Measurements from ENCODE around the gene RNF212.
"Not testable (repeated sequence)": the region's sequence is repeated elsewhere in the genome, so short reads cannot be mapped to it uniquely, and the experiment has no call there.

Gene RNF212

DNA sequence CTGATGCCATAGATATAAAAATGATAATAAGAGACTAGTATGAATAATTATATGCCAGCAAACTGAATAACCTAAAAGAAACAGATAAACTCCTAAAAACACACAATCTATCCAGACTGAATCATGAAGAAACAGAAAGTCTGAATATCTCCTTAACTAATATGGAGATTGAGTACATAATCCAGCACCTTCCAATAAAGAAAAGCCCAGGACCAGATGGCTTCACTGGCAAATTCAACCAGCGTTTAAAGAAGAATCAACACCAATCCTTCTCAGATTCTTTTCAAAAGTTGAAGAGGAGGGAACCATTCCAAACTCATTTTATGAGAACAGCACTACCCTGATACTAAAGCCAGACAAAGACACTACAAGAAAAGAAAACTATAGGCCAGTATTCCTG, 26.5 kb upstream of the RNF212 start:
- H3K9me3 ChIP-seq (ENCODE audit: control insufficient read depth, low read length) = no peaks in the 10 kb centered on the region
- H3K4me1 ChIP-seq (ENCODE audit: control insufficient read depth, insufficient read depth, low read length) = no peaks in the 10 kb centered on the region
- no peak overlapping the region for H3K4me3 ChIP-seq (ENCODE audit: insufficient read depth, low read depth, low read length)
- peaks cover 6% of the 10 kb centered on the region for H3K27me3 ChIP-seq (ENCODE audit: control insufficient read depth, insufficient read depth, low read length, poor library complexity, severe bottlenecking)
- 74 to 77% methylated on average over 1 of the region's 1 CpG for WGBS, 2 experiments
- no peak overlapping the region for H3K27ac ChIP-seq (ENCODE audit: insufficient read depth, low read depth, low read length, poor library complexity, severe bottlenecking)
- H3K36me3 ChIP-seq (ENCODE audit: control insufficient read depth, insufficient read depth, low read length) = no peaks in the 10 kb centered on the region

DNA sequence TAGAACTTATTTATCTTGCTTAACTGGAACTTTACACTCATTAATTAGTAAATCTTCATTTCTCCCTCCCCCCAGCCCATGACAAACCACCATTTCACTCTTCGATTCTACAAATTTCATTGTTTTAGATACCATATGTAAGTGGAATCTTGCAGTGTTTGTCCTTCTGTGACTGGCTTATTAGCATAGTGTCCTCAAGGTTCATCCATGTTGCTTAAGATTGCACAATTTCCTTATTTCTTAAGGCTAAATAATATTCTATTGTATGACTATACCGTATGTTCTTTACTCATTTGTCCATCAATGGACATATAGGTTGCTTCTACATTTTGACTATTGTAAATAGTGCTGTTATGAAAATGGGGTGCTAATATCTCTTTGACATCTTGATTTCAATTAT, 24.5 kb upstream of the RNF212 start:
- H3K27me3 ChIP-seq (ENCODE audit: control insufficient read depth, insufficient read depth, low read length, poor library complexity, severe bottlenecking) = peaks cover 10% of the 10 kb centered on the region
- no peaks in the 10 kb centered on the region for H3K36me3 ChIP-seq (ENCODE audit: control insufficient read depth, insufficient read depth, low read length)
- WGBS, 2 experiments = 79 to 100% methylated on average over 1 to 2 of the region's 2 CpGs
- H3K27ac ChIP-seq (ENCODE audit: insufficient read depth, low read depth, low read length, poor library complexity, severe bottlenecking) = no peak overlapping the region
- H3K4me3 ChIP-seq (ENCODE audit: insufficient read depth, low read depth, low read length) = no peak overlapping the region
- H3K4me1 ChIP-seq (ENCODE audit: control insufficient read depth, insufficient read depth, low read length) = no peaks in the 10 kb centered on the region
- H3K9me3 ChIP-seq (ENCODE audit: control insufficient read depth, low read length) = no peaks in the 10 kb centered on the region

DNA sequence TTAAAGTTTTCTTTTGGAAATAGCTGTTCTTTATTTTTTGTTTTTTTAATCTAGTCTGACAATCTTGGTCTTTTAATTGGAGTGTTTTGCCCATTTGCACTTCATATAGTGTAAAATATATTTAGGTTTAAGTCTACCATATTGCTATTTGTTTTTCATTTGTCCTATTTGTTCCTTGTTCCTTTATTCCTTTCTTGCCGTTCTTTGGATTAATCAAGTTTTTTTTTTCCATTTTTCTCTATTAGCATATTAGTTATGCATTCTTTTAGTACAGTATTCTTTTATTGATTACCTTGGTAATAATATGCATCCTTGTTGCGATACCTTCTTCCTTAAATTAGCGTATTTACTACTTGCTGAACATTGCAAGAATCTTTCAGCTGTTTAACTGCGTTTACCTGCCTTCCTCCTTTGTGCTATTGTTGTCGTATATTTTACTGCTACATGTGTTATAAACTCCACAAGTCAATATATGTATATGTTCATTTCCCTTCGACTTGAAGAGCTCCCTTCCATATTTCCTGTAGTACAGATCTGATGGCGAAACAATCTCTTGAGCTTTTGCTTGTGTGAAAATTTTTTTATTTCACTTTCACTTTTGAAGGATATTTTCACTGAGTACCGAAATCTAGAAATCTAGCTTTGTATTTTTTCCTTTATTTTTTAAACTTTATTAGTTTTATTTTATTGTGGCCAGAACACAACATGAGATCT, 23.9 kb upstream of the RNF212 start:
- Histone ChIP-seq H3K4me1 (ENCODE audit: control insufficient read depth, insufficient read depth, low read length) (no peaks in the 10 kb centered on the region), H3K36me3 (ENCODE audit: control insufficient read depth, insufficient read depth, low read length) (no peaks in the 10 kb centered on the region), H3K27me3 (ENCODE audit: control insufficient read depth, insufficient read depth, low read length, poor library complexity, severe bottlenecking) (peaks cover 10% of the 10 kb centered on the region), H3K27ac (ENCODE audit: insufficient read depth, low read depth, low read length, poor library complexity, severe bottlenecking) (no peak overlapping the region), H3K9me3 (ENCODE audit: control insufficient read depth, low read length) (no peaks in the 10 kb centered on the region), H3K4me3 (ENCODE audit: insufficient read depth, low read depth, low read length) (no peak overlapping the region)
- WGBS, 2 experiments = 87 to 88% methylated on average over 2 to 6 of the region's 8 CpGs

- H3K27ac ChIP-seq (ENCODE audit: insufficient read depth, low read depth, low read length, poor library complexity, severe bottlenecking) = no peak overlapping the region
- no peaks in the 10 kb centered on the region for H3K36me3 ChIP-seq (ENCODE audit: control insufficient read depth, insufficient read depth, low read length)
- peaks cover 14% of the 10 kb centered on the region for H3K27me3 ChIP-seq (ENCODE audit: control insufficient read depth, insufficient read depth, low read length, poor library complexity, severe bottlenecking)
- no peak overlapping the region for H3K4me3 ChIP-seq (ENCODE audit: insufficient read depth, low read depth, low read length)
- H3K9me3 ChIP-seq (ENCODE audit: control insufficient read depth, low read length) = no peaks in the 10 kb centered on the region
- no peaks in the 10 kb centered on the region for H3K4me1 ChIP-seq (ENCODE audit: control insufficient read depth, insufficient read depth, low read length)
- WGBS, 2 experiments = 87 to 88% methylated on average over 4 of the region's 4 CpGs
Measured at GRCh38 chr4:1136048-1136447, 22.7 kb upstream of the RNF212 start.

GRCh38 chr4:1133033-1133432, 19.7 kb upstream of the RNF212 start:
- Histone ChIP-seq H3K4me1 (ENCODE audit: control insufficient read depth, insufficient read depth, low read length) (no peaks in the 10 kb centered on the region), H3K27me3 (ENCODE audit: control insufficient read depth, insufficient read depth, low read length, poor library complexity, severe bottlenecking) (peaks cover 14% of the 10 kb centered on the region), H3K27ac (ENCODE audit: insufficient read depth, low read depth, low read length, poor library complexity, severe bottlenecking) (no peak overlapping the region), H3K4me3 (ENCODE audit: insufficient read depth, low read depth, low read length) (no peak overlapping the region), H3K36me3 (ENCODE audit: control insufficient read depth, insufficient read depth, low read length) (no peaks in the 10 kb centered on the region), H3K9me3 (ENCODE audit: control insufficient read depth, low read length) (no peaks in the 10 kb centered on the region)
- 79 to 84% methylated on average over 8 of the region's 8 CpGs for WGBS, 2 experiments

DNA sequence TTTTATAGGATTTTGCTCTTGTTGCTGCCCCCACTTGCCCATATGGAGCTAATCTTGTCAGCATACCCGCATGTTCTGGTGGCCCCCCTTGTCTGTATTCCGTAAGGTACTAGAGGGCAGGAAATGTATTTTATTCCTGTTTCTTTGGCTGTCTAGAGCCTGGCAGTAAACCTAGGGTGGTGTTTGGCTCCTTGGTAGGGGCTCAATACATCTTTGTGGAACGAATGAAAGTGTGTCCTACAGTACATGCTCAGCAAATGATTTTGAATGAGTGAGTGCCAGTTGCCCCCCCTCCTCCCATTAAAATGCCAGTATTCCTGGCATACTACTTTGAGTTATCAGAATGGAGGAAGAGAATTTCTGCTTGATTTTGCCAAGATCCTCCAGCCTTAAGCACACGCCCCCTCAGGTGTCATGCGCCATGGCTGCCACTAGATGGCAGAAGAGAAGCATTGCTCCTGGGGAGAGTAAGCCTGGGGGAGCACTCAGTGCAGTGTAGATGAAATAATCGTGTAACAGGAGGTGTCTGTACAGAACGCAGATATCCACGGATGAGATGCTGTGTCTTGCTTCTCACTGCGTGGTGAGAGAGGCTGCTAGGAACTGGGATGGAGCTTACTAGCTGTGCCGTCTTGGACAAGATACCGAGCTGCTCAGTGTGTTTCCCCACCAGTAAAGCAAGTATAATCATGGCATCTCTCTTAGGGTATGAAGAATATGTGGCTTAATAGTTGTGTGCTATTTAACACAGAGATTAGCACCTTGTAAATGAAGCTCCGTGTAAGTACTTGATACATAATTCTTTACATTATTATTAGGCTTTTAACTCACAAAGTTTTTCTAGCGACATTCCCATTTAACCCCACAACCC, 17.2 kb upstream of the RNF212 start:
- Histone ChIP-seq H3K27ac (ENCODE audit: insufficient read depth, low read depth, low read length, poor library complexity, severe bottlenecking) (no peak overlapping the region), H3K9me3 (ENCODE audit: control insufficient read depth, low read length) (no peaks in the 10 kb centered on the region), H3K27me3 (ENCODE audit: control insufficient read depth, insufficient read depth, low read length, poor library complexity, severe bottlenecking) (peaks cover 8% of the 10 kb centered on the region), H3K4me1 (ENCODE audit: control insufficient read depth, insufficient read depth, low read length) (no peaks in the 10 kb centered on the region), H3K36me3 (ENCODE audit: control insufficient read depth, insufficient read depth, low read length) (no peaks in the 10 kb centered on the region), H3K4me3 (ENCODE audit: insufficient read depth, low read depth, low read length) (no peak overlapping the region)
- 39 to 40% methylated on average over 12 to 13 of the region's 13 CpGs for WGBS, 2 experiments

- Histone ChIP-seq H3K27me3 (ENCODE audit: control insufficient read depth, insufficient read depth, low read length, poor library complexity, severe bottlenecking) (no peaks in the 10 kb centered on the region), H3K9me3 (ENCODE audit: control insufficient read depth, low read length) (no peaks in the 10 kb centered on the region), H3K36me3 (ENCODE audit: control insufficient read depth, insufficient read depth, low read length) (no peaks in the 10 kb centered on the region), H3K27ac (ENCODE audit: insufficient read depth, low read depth, low read length, poor library complexity, severe bottlenecking) (no peak overlapping the region), H3K4me1 (ENCODE audit: control insufficient read depth, insufficient read depth, low read length) (no peaks in the 10 kb centered on the region), H3K4me3 (ENCODE audit: insufficient read depth, low read depth, low read length) (no peak overlapping the region)
- WGBS, 2 experiments = 83 to 94% methylated on average over 1 of the region's 1 CpG
Measured at GRCh38 chr4:1126506-1126905, 13.1 kb upstream of the RNF212 start.

DNA sequence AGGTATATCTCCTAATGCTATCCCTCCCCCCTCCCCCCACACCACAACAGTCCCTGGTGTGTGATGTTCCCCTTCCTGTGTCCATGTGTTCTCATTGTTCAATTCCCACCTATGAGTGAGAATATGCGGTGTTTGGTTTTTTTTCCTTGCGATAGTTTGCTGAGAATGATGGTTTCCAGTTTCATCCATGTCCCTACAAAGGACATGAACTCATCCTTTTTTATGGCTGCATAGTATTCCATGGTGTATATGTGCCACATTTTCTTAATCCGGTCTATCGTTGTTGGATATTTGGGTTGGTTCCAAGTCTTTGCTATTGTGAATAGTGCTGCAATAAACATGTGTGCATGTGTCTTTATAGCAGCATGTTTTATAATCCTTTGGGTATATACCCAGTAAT, 12.1 kb upstream of the RNF212 start:
- H3K9me3 ChIP-seq (ENCODE audit: control insufficient read depth, low read length); H3K4me1 ChIP-seq (ENCODE audit: control insufficient read depth, insufficient read depth, low read length); H3K4me3 ChIP-seq (ENCODE audit: insufficient read depth, low read depth, low read length); H3K27me3 ChIP-seq (ENCODE audit: control insufficient read depth, insufficient read depth, low read length, poor library complexity, severe bottlenecking); H3K27ac ChIP-seq (ENCODE audit: insufficient read depth, low read depth, low read length, poor library complexity, severe bottlenecking); H3K36me3 ChIP-seq (ENCODE audit: control insufficient read depth, insufficient read depth, low read length): not testable (repeated sequence)
- 100% methylated on average over 1 to 2 of the region's 4 CpGs for WGBS, 2 experiments

DNA sequence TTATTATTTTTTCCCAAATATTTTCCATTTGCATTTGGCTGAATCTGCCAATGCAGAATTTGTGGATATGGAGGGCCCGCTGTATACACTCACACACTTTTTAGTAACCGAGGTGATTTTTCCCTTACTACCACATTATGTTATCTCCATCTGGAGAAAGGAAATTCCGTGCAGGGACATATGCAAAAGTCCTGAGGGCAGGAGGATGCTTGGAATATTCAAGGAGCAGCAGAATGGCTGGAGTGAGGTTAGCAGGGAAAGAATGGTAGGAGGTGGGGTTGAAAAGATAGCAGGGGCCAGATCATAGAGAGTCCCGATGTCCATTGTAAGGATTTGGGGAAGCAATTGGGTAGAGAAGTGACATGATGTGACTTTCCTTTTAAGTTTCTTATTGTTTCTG, 11.5 kb upstream of the RNF212 start:
- Histone ChIP-seq H3K4me3 (ENCODE audit: insufficient read depth, low read depth, low read length) (no peak overlapping the region), H3K27ac (ENCODE audit: insufficient read depth, low read depth, low read length, poor library complexity, severe bottlenecking) (no peak overlapping the region), H3K4me1 (ENCODE audit: control insufficient read depth, insufficient read depth, low read length) (no peaks in the 10 kb centered on the region), H3K36me3 (ENCODE audit: control insufficient read depth, insufficient read depth, low read length) (no peaks in the 10 kb centered on the region), H3K9me3 (ENCODE audit: control insufficient read depth, low read length) (no peaks in the 10 kb centered on the region), H3K27me3 (ENCODE audit: control insufficient read depth, insufficient read depth, low read length, poor library complexity, severe bottlenecking) (peaks cover 7% of the 10 kb centered on the region)
- 70 to 75% methylated on average over 4 of the region's 4 CpGs for WGBS, 2 experiments

GRCh38 chr4:1122505-1122904, 9.1 kb upstream of the RNF212 start:
- H3K27ac ChIP-seq (ENCODE audit: insufficient read depth, low read depth, low read length, poor library complexity, severe bottlenecking) = no peak overlapping the region
- no peak overlapping the region for H3K4me3 ChIP-seq (ENCODE audit: insufficient read depth, low read depth, low read length)
- no peaks in the 10 kb centered on the region for H3K9me3 ChIP-seq (ENCODE audit: control insufficient read depth, low read length)
- WGBS, 2 experiments = 86 to 92% methylated on average over 3 of the region's 3 CpGs
- peaks cover 12% of the 10 kb centered on the region for H3K27me3 ChIP-seq (ENCODE audit: control insufficient read depth, insufficient read depth, low read length, poor library complexity, severe bottlenecking)
- no peaks in the 10 kb centered on the region for H3K36me3 ChIP-seq (ENCODE audit: control insufficient read depth, insufficient read depth, low read length)
- no peaks in the 10 kb centered on the region for H3K4me1 ChIP-seq (ENCODE audit: control insufficient read depth, insufficient read depth, low read length)

All from ectodermal cell (in vitro differentiated cells).